Stimulated activated CD8-positive, alpha-beta memory T cell treated with anti-CD3 and anti-CD28 coated beads, Interleukin-15, amount 100 ng/mL, for 4 hours (primary cell): ENCODE measurements around the gene MESP2.

ENCODE experiments used
- DNase-seq, 2 donors: peaks; one replicate each; pipeline ENCODE4 v3.0.0-alpha.2; 2020; ENCODE audit warnings: low read depth in 2 of 2

MESP2 gene

GRCh38 chr15:89815769-89816168, 39.6 kb downstream of the MESP2 start:
- DNase-seq = no peak

DNA sequence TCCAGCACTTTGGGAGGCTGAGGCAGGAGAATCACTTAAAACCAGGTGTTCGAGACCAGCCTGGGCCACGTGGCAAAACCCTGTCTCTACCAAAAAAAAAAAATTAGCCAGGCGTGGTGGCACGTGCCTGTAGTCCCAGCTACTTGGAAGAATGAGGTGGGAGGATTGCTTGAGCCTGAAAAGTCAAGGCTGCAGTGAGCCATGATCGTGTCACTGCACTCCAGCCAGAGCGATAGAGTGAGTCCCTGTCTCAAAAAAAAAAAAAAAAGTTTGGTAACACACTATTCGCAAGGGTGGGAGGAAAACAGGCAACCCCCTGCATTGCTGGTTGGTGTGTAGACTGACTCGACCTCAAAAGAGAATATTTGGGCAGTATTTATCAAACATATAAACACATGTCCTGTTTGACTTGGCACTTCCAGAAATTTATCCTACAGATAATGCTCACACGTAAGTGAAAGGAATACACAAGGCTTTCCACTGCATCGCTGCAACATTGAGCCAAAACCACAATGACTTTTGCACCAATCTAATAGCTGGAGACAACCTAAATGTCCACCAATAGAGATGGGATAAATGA, 41.7 kb downstream of the MESP2 start:
- no peak for DNase-seq

- DNase-seq = no peak
Measured at GRCh38 chr15:89818287-89818686, 42.2 kb downstream of the MESP2 start.

DNA sequence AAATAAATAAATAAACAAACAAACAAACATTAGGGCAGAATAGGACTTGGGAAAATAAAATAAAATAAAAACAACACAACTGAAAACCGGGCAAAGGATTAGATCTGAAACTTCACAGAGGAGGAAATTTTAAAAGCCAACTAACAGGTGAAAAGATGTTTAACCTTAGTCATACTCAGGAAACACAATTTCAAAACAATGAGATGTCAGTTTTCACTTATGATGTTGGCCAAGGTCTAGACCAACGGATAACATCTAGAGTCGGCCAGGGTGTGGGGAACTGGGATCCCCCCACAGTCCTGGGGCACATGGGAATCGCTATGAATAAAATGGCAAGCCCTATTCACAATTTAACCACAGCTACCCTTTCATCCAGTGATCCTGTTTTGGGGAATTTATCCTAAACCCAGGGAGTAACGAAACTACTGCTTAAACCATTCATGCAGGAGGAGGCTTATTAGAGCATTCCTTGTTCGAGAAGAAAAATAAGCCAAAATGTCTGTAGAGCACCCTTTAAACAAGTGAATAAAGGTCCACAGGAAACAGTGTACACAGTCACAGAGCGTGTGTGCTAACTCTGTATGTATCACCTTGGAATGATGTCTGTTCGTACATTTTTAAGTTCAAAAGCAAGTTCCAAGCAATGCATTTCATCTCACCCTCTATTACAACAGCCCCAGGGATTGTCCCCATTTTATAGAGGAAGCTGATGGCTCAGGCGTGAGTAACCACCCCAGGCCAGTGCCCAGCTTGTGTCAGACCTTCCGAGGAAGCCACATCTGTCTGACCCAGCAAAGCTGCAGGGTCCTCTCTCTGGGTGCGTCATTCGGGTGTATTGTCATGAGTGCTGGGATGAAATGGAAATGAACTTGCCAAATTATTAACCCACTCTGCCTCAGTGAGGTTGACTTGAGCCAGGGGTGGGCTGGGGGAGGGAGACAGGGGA, 44.8 kb downstream of the MESP2 start:
- no peak for DNase-seq

GRCh38 chr15:89822026-89822425, 45.9 kb downstream of the MESP2 start:
- no peak for DNase-seq

GRCh38 chr15:89822611-89822950, 46.4 kb downstream of the MESP2 start:
- DNase-seq = no peak

DNA sequence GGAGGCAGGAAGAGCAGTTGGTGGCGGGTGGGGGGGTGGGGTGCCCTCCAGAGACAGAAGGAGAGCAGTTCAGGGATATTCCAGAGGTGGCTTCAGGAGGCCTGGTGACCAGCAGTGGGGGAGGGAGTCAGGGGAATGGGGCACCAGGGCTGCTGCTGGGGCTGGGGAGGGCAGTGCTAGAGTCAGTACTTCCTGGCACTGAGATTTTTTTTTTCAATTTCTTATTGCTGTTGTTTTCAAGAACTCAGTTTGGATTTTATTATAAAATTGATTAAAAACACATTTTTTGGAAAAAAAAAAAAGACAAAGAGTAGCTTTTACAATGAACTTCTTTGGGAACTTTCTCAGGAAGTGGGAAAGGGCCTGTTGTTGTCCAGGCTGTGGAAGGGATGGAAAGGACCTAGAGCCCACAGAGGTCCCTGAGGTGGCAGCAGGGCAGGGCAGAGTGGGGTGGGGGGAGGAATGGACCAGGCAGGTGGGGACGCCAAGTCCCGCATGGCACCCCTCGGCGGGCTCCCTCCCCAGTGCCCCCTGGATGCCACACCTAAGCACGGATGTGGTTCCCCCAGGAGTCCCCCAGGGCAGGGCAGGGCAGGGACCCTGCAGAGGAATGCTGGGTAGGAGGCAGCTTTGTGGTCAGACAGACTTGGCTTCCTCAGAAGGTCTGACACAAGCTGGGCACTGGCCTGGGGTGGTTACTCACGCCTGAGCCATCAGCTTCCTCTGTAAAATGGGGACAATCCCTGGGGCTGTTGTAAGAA, 47.0 kb downstream of the MESP2 start:
- no peak for DNase-seq

DNA sequence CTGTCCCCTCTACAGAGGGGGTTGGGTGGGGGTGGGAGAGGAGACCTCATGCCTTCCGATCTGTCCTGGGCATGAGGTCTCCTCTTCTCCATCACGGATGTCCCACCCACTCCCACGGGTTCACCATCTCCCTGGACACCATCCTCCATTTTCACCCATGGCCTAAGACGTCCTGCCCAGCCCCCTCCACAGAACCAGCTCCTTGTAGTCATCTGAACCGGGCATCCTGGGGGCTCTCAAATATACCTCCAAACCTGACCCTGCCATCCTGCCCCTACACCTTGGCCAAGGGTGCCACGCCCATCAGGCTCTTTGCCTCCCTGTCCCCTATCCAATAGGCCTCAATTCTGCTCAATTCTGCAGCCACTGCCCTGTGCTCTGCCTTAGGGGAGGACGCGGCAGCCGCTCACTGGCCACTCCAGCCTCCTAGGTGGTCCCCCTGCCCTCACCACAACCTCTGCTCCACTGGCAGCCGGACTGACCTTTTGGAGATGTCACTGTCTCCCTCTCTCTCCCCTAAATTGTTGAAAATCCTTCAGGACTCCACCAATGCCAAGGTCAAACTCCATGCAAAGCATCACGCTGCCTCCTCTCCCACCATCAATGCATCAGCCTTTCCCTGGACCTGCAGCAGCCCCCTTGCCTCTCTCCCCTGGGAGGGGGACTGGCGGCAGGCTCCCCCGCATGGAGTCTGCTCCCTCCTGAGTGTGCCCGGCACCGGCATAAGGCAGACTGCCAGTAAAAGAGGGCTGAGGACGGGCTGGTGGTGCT, 47.9 kb downstream of the MESP2 start:
- no peak for DNase-seq

DNA sequence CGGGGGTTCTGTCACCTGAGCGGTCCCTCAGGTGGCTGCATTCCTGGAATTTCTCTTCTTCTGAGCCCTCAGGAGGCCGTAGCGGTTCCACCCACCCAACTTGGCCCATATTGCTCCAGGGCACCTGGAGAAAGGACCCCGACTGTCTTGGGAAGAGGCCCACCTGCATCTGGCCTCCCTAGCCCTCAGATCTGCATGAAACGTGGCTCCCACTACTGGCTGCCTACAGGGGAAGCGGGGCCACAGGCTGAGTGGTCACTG, 48.4 kb downstream of the MESP2 start:
- DNase-seq = no peak

DNA sequence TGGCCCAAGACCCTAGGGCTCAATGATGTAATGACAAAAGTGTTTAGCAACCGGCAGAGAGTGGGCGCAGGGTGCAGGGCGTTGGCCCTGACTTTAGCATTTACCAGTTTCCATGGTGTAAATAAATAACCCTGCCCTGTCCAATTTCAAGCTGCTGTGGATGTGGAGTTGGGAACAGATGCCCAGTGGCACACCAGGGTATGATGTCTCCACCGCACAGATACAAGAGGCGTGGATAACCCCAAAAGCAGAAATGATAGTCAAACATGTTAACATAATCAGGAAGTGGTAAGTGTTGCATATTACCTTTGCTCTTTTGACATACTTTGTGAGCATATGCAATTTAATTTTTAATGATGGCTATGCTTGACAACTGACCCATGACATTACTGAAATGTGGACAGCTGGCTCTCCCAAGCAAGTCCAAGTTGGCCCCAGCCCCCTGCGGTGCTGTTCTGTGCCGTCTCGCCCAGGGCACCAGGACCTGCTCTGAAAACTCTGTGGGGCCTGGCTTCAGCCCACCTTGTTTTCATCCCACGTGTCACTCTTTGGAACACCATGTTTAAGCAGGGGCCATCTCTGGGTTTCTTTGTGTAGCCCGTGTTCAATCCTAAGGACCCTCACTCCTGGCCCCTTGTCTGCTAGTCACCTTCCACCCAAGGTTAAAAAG, 49.3 kb downstream of the MESP2 start:
- no peak for DNase-seq

DNA sequence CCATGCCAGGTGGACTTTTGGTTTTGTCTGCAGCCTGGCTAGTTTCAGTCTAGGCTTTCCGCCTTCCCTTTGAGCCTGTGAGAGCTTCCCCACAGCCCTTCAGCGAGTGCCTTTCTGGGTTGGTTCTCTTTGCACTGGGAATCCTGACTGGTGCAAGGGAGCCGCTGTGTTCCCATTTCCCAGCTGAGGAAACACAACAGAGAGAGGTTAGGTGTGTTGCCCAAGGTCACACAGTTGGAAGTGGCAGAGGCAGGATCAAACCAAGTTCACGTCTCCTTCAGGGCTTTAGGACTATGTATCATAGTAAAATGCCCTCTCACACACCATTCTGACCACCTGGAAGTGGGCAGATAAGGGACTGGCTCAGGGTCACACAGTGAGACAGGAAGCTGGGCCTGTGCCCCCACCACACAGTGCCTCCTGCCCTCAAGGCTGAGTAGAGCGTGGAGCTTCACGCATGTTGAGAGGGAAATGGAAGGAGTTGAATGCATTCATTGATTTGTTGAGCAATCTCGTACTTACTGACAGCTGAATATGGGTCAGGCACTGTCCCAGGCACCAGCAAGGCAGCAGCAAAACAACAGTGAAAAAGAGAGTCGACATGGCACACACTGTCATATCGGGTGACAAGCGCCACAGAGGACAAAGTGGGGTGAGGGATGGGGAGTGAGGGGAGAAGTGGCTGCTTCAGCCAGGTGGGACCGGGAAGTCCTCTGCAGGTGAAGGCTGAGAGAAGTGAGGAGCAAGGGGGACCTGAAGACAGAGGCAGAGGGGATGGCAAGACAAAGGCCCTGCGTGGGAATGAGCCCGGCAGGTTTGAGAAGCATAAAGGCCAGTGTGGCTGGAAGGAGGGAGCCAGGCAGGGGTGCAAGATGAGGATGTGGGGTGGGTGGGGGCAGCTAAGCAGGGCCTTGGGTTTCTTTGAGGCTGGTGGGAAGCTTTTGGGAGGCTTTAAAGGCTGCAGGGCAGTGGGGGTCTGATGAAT, 50.8 kb downstream of the MESP2 start:
- no peak for DNase-seq

GRCh38 chr15:89827829-89828228, 51.7 kb downstream of the MESP2 start:
- DNase-seq = no peak
